ENCODE results near the gene SHROOM3.
"Not testable (repeated sequence)": the region's sequence is repeated elsewhere in the genome, so short reads cannot be mapped to it uniquely, and the experiment has no call there.

Gene SHROOM3

DNA sequence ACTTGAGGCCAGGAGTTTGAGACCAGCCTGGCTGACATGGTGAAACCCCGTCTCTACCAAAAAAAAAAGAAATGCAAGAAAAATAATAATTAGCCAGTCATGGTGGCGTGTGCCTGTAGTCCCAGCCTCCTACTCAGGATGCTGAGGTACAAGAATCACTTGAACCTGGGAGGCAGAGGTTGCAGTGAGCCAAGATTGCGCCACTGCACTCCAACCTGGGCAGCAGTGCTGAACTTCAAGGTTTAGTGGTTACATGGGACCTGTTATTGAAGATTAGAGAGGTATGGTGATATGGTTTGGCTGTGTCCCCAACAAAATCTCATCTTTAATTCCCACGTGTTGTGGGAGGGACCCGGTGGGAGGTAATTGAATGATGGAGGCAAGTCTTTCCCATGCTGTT is 292.9 kb downstream of the SHROOM3 start:
- not testable (repeated sequence) for DNase-seq

GRCh38 chr4:76729460-76729859 is 294.4 kb downstream of the SHROOM3 start:
- DNase-seq: no peak

- no peak for DNase-seq
These were observed 295.0 kb downstream of the SHROOM3 start for GRCh38 chr4:76729980-76730379.

DNA sequence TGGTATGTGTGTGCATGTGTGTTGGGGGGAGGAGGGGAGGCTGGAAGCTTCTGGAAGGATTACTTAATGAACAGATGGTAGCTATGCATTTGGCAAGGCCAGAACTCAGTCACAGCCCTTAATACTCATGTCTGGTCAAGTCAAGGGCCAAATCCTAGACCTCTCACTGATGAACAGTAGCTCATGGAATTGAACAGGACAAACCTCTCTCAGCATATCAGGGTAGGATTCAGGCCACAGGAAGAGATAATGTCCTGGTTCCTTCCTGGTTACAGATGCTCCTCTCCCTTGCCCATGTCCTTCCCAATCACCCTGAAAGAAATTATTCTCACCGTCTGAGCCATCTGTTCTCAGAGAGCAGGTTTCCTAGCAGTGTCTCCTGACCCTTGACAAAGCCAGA is 297.2 kb downstream of the SHROOM3 start:
- no peak for DNase-seq

GRCh38 chr4:76733068-76733771 is 298.2 kb downstream of the SHROOM3 start:
- no peak for DNase-seq

- peak; percentile 94 for DNase-seq
These were observed 301.4 kb downstream of the SHROOM3 start for GRCh38 chr4:76736414-76736813.

- DNase-seq: peak; percentile 72
These were observed 302.2 kb downstream of the SHROOM3 start for GRCh38 chr4:76737180-76737579.

- no peak for DNase-seq
These were observed 302.7 kb downstream of the SHROOM3 start for GRCh38 chr4:76737771-76738085.

DNA sequence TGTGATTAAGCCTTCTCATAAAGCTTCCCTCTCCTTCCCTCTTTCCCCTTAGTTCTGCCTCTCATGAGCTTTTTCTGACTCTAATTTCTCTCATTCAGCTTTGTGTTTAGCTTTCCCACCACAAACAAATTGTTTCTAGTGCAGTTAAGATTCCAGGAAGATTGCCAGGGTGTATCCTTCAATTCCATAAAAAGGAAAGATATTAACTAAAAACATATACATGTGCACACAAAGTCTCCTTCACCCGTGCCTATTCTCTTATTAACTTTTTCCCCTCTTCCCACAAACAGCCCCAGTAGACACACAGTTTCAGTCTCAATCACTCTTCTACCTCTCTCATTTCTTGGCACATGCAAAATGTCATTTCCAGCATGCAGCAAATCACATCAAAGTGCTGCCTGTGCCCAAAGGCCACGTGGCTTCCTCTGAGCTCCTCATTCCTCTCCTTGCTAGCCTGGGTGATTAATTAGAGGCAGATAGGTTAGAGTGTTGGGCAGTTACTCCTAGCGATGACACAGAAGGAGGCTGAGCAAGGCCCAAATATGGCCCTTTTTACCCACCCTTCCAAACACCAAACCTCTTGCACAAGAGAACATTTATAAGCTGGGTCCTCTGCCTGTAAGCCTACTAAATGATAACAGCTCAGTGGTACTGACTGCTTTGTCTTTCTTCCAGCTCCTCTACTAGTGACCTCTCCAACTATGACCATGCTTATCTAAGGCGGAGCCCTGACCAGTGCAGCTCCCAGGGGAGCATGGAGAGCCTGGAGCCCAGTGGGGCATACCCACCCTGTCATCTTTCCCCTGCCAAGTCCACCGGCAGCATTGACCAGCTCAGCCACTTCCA is 303.3 kb downstream of the SHROOM3 start:
- DNase-seq: peak; percentile 97

- no peak for DNase-seq
These were observed 305.2 kb downstream of the SHROOM3 start for GRCh38 chr4:76740192-76740591.

DNA sequence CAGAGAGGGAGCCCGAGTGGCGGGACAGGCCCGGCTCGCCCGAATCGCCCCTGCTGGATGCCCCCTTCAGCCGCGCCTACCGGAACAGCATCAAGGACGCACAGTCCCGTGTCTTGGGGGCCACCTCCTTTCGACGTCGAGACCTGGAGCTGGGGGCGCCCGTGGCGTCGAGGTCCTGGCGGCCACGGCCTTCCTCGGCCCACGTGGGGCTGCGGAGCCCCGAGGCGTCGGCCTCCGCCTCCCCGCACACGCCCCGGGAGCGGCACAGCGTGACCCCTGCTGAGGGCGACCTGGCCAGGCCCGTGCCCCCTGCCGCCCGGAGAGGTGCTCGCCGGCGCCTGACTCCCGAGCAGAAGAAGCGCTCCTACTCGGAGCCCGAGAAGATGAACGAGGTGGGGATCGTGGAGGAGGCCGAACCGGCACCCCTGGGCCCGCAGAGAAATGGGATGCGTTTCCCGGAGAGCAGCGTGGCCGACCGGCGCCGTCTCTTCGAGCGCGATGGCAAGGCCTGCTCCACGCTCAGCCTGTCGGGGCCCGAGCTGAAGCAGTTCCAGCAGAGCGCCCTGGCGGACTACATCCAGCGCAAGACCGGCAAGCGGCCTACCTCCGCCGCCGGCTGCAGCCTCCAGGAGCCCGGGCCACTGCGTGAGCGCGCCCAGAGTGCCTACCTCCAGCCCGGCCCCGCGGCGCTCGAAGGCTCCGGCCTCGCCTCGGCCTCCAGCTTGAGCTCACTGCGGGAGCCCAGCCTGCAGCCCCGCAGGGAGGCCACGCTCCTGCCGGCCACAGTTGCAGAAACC is 306.0 kb downstream of the SHROOM3 start:
- DNase-seq: no peak

DNA sequence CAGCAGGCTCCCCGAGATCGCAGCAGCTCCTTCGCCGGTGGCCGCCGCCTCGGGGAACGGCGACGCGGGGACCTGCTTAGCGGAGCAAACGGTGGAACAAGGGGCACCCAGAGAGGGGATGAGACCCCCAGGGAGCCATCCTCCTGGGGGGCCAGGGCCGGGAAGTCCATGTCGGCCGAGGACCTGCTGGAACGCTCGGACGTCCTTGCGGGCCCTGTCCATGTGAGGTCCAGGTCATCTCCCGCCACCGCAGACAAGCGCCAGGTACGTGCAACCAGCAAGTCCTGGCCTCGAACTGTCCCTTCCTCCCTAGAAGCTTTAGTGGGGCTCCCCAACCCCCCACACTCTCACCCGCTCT is 306.6 kb downstream of the SHROOM3 start:
- DNase-seq: no peak

DNA sequence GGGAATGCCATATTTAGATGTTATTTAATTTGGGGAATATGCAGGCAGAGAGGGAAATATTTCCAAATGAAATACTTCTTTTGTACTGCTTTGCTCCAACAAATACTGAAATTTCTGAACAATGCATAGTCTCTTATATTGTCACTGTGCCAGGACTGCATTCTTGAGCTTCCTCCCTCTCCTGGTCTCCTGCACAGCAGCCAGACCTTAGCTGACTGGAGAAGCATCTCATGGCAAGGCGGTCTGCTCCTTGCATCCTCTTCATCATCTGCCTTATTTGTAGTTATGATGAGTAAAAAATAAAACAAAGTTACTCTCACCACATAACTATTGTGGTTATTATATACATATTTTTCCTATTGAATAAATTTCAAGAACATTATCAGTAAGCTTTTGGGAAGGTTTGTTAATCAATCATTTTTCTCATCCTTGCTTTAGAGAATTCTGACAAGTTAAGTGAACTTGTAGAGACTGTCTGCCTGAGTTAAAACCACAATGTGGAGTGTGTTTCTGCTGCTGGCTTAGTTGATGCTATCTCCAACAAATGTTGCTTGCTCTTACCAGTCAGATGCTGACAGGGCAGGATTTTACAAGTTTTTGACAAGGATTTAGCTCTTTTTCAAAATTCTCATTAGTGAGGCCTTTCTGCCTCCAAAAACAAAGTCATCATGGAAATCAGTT is 309.4 kb downstream of the SHROOM3 start:
- peak; percentile 99 for DNase-seq

- DNase-seq: peak; percentile 89
These were observed 310.2 kb downstream of the SHROOM3 start for GRCh38 chr4:76745240-76745639.

GRCh38 chr4:76747563-76747962 is 312.5 kb downstream of the SHROOM3 start:
- peak; percentile 97 for DNase-seq

GRCh38 chr4:76748649-76749048 is 313.6 kb downstream of the SHROOM3 start:
- peak; percentile 49 for DNase-seq

GRCh38 chr4:76749355-76749754 is 314.3 kb downstream of the SHROOM3 start:
- DNase-seq: peak; percentile 41

DNA sequence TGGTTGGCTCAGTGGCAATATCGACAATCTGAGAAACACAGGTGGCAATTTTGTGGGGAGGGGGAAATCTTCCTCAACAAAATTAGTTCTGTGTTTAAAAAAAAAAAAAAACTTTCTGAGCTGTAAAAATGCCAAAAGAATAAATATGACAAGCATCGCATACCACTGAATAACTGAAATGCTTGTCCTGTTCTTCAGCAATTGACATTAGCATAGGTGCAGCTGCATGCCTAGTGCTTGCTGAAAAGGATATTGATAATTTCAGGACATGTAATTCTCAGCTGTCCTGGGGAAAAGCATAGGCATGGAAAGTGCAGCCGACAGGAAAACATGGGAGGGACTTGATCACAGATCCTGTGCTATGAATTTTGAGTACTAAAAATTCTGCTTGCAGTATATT is 315.7 kb downstream of the SHROOM3 start:
- DNase-seq: peak; percentile 59

- no peak for DNase-seq
These were observed 316.7 kb downstream of the SHROOM3 start for GRCh38 chr4:76751612-76752343.

DNA sequence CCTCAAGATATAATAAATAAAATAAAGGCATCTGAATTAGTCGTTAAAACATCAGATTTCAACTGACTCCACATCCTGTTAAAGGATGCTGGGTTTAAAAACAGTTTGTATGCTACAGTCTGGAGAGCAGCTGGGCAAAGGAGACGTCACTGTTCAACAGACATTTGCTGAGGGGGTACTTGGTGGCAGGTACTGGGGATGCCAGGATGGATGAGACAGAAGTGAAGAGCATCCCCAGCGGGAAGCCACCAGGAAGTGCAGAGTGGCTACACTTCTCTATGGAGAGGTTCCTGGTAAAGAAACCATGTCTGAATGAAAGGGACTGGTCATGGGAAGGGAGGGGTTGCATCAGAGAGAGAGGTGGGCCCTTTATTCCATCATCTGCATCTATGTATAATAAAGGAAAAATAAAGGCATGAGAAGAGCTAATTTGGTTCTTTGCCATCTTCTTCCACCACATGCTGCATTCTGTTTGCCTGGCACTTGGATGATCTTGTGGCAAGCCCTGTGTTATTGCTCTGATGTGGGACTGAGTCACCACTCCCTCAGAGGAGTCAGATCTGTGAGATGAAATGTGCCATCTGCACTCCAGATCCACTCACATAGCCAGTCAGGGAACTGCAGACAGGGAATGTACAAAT is 318.0 kb downstream of the SHROOM3 start:
- peak; percentile 100 for DNase-seq

DNA sequence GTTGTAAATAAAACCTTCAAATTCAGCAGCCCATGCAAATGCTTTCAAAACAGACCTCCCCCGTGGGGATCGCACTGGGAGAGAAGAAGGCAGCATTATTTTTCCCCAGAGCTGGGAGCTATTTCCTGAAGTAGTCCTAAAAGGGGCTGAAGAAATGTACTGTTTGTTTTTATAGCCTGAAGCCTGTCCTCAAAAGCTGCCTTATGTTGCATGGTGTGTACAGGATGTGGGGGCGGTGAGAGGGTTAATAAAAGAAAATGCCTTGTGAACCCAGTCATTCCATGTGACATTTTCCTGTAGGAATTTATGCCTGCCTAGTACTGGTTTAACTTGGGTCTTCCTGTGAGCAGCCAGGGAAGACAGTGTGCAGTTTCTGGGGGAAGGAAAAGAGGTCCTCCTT is 318.8 kb downstream of the SHROOM3 start:
- peak; percentile 97 for DNase-seq

DNA sequence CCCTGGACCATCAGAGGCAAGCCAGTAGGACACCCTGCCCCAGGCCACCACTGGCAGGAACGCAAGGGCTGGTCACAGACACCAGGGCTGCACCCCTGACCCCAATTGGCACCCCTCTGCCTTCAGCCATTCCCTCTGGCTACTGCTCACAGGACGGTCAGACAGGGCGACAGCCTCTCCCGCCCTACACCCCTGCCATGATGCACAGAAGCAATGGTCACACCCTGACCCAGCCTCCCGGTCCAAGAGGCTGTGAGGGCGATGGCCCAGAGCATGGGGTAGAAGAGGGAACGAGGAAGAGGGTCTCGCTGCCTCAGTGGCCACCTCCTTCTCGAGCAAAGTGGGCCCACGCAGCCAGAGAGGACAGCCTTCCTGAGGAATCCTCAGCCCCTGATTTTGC is 319.4 kb downstream of the SHROOM3 start:
- DNase-seq: no peak
